HG03139 (cell line): ENCODE results near the gene DNAH5.

Experiments used
- ATAC-seq: cut with Tn5 transposase; IDR thresholded peaks from one replicate; pipeline ENCODE4 v1.9.1; 2021; ENCODE audit not compliant: unreplicated experiment

DNAH5 gene

GRCh38 chr5:13643734-13644133 lies 300.8 kb downstream of the DNAH5 start:
- no peak for ATAC-seq

- ATAC-seq = no peak
Observed at GRCh38 chr5:13643196-13643595, 301.3 kb downstream of the DNAH5 start.
